H9 (cell line): ENCODE measurements around the gene TGFBR2. TPM values are rescaled to one million over a fixed set of nuclear protein-coding genes. Genes with fewer than 3 reads are reported as not detected.

Source experiments
- DNase-seq: peaks from one replicate; pipeline ENCODE4 v3.0.0-alpha.2; 2017
- H2AFZ ChIP-seq: one replicate; pipeline ENCODE4 v1.6.1; 2013; ENCODE audit warnings: mild to moderate bottlenecking, low read length, control low read depth, moderate library complexity
- H2AK5ac ChIP-seq: 2 replicates; pipeline ENCODE4 v1.6.1; 2013; ENCODE audit warnings: low read length, control low read depth, mixed read lengths; ENCODE audit not compliant: insufficient read length
- H2BK120ac ChIP-seq: one replicate; pipeline ENCODE4 v1.6.1; 2013; ENCODE audit warnings: low read depth, mild to moderate bottlenecking, low read length, control low read depth, inconsistent platforms; ENCODE audit not compliant: poor library complexity, severe bottlenecking
- H2BK12ac ChIP-seq: 2 replicates; pipeline ENCODE4 v1.6.1; 2013; ENCODE audit warnings: low read length, control low read depth, mixed read lengths, low read depth; ENCODE audit not compliant: insufficient read length
- H2BK15ac ChIP-seq: 2 replicates; pipeline ENCODE4 v1.6.1; 2013; ENCODE audit warnings: low read depth, low read length, control low read depth
- H2BK20ac ChIP-seq: one replicate; pipeline ENCODE4 v1.6.1; 2013; ENCODE audit warnings: low read depth, mild to moderate bottlenecking, low read length, control low read depth, inconsistent platforms; ENCODE audit not compliant: poor library complexity, severe bottlenecking
- H2BK5ac ChIP-seq: 2 replicates; pipeline ENCODE4 v1.6.1; 2013; ENCODE audit warnings: low read length, control low read depth, mixed read lengths; ENCODE audit not compliant: insufficient read length
- H3K14ac ChIP-seq: 2 replicates; pipeline ENCODE4 v1.6.1; 2013; ENCODE audit warnings: low read length, control low read depth; ENCODE audit not compliant: insufficient read depth
- H3K18ac ChIP-seq: 2 replicates; pipeline ENCODE4 v1.6.1; 2013; ENCODE audit warnings: low read depth, mild to moderate bottlenecking, mixed read lengths, low read length, control low read depth; ENCODE audit not compliant: insufficient read length
- H3K23ac ChIP-seq: 2 replicates; pipeline ENCODE4 v1.6.1; 2013; ENCODE audit warnings: low read length, control low read depth, mixed read lengths, low read depth; ENCODE audit not compliant: insufficient read length
- H3K23me2 ChIP-seq: 2 replicates; pipeline ENCODE4 v1.6.1; 2013; ENCODE audit warnings: low read depth, mild to moderate bottlenecking, mixed read lengths, low read length, control low read depth; ENCODE audit not compliant: insufficient read length, poor library complexity, severe bottlenecking
- H3K27ac ChIP-seq: 2 replicates; pipeline ENCODE4 v1.5.1; 2013; ENCODE audit warnings: low read length, control low read depth, mixed read lengths, low read depth; ENCODE audit not compliant: insufficient read length
- H3K27me3 ChIP-seq: 2 replicates; pipeline ENCODE4 v1.6.1; 2013; ENCODE audit warnings: low read length, control low read depth, inconsistent platforms; ENCODE audit not compliant: insufficient read depth
- H3K4ac ChIP-seq: 2 replicates; pipeline ENCODE4 v1.6.1; 2013; ENCODE audit warnings: low read depth, mild to moderate bottlenecking, control low read depth, inconsistent platforms, low read length, moderate library complexity
- H3K4me1 ChIP-seq: 2 replicates; pipeline ENCODE4 v1.6.1; 2013; ENCODE audit warnings: low read length, control low read depth, inconsistent platforms; ENCODE audit not compliant: insufficient read depth
- H3K4me2 ChIP-seq: 2 replicates; pipeline ENCODE4 v1.6.1; 2013; ENCODE audit warnings: low read length, control low read depth, mixed read lengths; ENCODE audit not compliant: insufficient read length, insufficient read depth
- H3K56ac ChIP-seq: 2 replicates; pipeline ENCODE4 v1.6.1; 2013; ENCODE audit warnings: low read depth, mild to moderate bottlenecking, mixed read lengths, low read length, control low read depth; ENCODE audit not compliant: insufficient read length
- H3K79me1 ChIP-seq: 2 replicates; pipeline ENCODE4 v1.6.1; 2013; ENCODE audit warnings: low read depth, mild to moderate bottlenecking, moderate library complexity, low read length, control low read depth, inconsistent platforms; ENCODE audit not compliant: insufficient read depth, poor library complexity, severe bottlenecking
- H3K79me2 ChIP-seq: 2 replicates; pipeline ENCODE4 v1.6.1; 2013; ENCODE audit warnings: low read length, control low read depth, inconsistent platforms; ENCODE audit not compliant: insufficient read depth
- H3K9ac ChIP-seq: 2 replicates; pipeline ENCODE4 v1.6.1; 2013; ENCODE audit warnings: low read length, control low read depth, mixed read lengths; ENCODE audit not compliant: insufficient read length; ENCODE audit errors: extremely low read depth
- H3K9me3 ChIP-seq: one replicate; pipeline ENCODE4 v1.6.1; 2013; ENCODE audit warnings: low read depth, low read length, inconsistent platforms; ENCODE audit not compliant: control insufficient read depth
- H3T11ph ChIP-seq: one replicate; pipeline ENCODE4 v1.6.1; 2013; ENCODE audit warnings: mild to moderate bottlenecking, low read length, control low read depth, inconsistent platforms
- H4K20me1 ChIP-seq: one replicate; pipeline ENCODE4 v1.6.1; 2013; ENCODE audit not compliant: control insufficient read depth, insufficient read length, insufficient read depth
- H4K5ac ChIP-seq: 2 replicates; pipeline ENCODE4 v1.6.1; 2013; ENCODE audit warnings: low read depth, mild to moderate bottlenecking, mixed read lengths, low read length, control low read depth; ENCODE audit not compliant: insufficient read length
- H4K8ac ChIP-seq: replicated peaks from 2 replicates; pipeline ENCODE4 v1.6.1; 2013; ENCODE audit warnings: low read length, control low read depth, mixed read lengths, low read depth; ENCODE audit not compliant: insufficient read length
- H4K91ac ChIP-seq: 2 replicates; pipeline ENCODE4 v1.6.1; 2013; ENCODE audit warnings: low read depth, mild to moderate bottlenecking, moderate library complexity, mixed read lengths, low read length, control low read depth; ENCODE audit not compliant: insufficient read length
- H3K27ac Mint-ChIP-seq, 3 experiments: 2 replicates in 2 of 3; 3 replicates in 1 of 3; pipeline ENCODE4 v1.8.0; 2020 to 2021; ENCODE audit warnings: mixed read lengths in 3 of 3, mild to moderate bottlenecking in 1 of 3, moderate library complexity in 1 of 3
- H3K27me3 Mint-ChIP-seq: 2 replicates; pipeline ENCODE4 v1.8.0; 2021; ENCODE audit warnings: low read depth, mild to moderate bottlenecking, moderate library complexity, mixed read lengths
- H3K36me3 Mint-ChIP-seq, 3 experiments: 2 replicates in 2 of 3; 3 replicates in 1 of 3; pipeline ENCODE4 v1.8.0; 2020 to 2021; ENCODE audit warnings: low read depth in 3 of 3, mixed read lengths in 3 of 3; ENCODE audit not compliant: insufficient read depth in 1 of 3
- H3K4me1 Mint-ChIP-seq, 2 experiments: 2 replicates each; pipeline ENCODE4 v1.8.0; 2020; ENCODE audit warnings: mixed read lengths in 2 of 2
- H3K4me3 Mint-ChIP-seq, 2 experiments: 2 replicates in 1 of 2; 3 replicates in 1 of 2; pipeline ENCODE4 v1.8.0; 2020 to 2021; ENCODE audit warnings: mild to moderate bottlenecking in 2 of 2, mixed read lengths in 2 of 2, moderate library complexity in 1 of 2
- H3K9me3 Mint-ChIP-seq, 2 experiments: 2 replicates in 1 of 2; 3 replicates in 1 of 2; pipeline ENCODE4 v1.8.0; 2020; ENCODE audit warnings: mild to moderate bottlenecking in 2 of 2, mixed read lengths in 2 of 2, moderate library complexity in 1 of 2
- CTCF ChIP-seq: fragments of 200-600 bp; sonication (generic); conservative IDR thresholded peaks from 3 replicates; pipeline ENCODE4 v1.8.0; 2021; ENCODE audit warnings: antibody characterized with exemption, mild to moderate bottlenecking
- WGBS: extraction: QIAGEN DNeasy Blood & Tissue Kit; methylation state at CpG from one replicate; pipeline ENCODE4 v1.1.7; 2013; ENCODE audit warnings: missing lambda C conversion rate, low lambda C conversion rate, mixed read lengths; ENCODE audit not compliant: insufficient read length; ENCODE audit errors: extremely low coverage; 5-methylcytosine and 5-hydroxymethylcytosine counted together
- total RNA-seq: library from RNA; stranded (reverse); gene quantifications from 2 replicates; pipeline ENCODE4 v1.2.1, GENCODE V29; 2021

The TGFBR2 gene
- total RNA-seq, 1 experiment from 2014 or later, result 10.6 TPM

DNA sequence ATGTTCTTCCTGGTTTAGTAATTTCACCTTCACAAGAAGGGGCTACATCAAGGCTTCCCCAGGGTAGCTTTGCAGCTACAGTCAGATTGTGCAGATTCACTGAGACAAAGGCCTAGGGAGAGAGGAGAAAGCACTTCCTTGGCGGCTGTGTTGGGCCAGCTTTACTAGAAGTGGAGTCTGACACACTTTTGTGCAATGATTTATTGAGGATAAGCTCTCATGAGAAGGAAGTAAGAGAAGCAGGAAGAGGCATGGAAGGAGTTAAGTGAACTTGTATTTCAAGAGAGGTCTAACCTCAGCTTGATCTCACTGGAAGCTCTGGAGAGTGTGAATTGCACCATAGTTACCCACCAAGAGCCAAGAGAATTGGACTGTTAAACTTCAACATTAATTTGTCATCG lies 78.9 kb downstream of the TGFBR2 start:
- no peak overlapping the region for H4K5ac ChIP-seq
- no peak overlapping the region for H3K9ac ChIP-seq
- H3K27ac ChIP-seq, result no peak overlapping the region
- H3K9me3 ChIP-seq, result no peaks in the 10 kb centered on the region
- no peak overlapping the region for H4K91ac ChIP-seq
- peaks cover 26 to 27% of the 10 kb centered on the region in 2 experiments for H3K4me1 Mint-ChIP-seq
- DNase-seq, result no peak
- no peaks in the 10 kb centered on the region for H3K23me2 ChIP-seq
- no CpG with 5 or more reads among the region's 2 CpGs for WGBS
- H3K27me3 Mint-ChIP-seq, result no peaks in the 10 kb centered on the region
- H3K4ac ChIP-seq, result no peak overlapping the region
- no peak overlapping the region for H3K23ac ChIP-seq
- no peak overlapping the region for H3T11ph ChIP-seq
- H3K9me3 Mint-ChIP-seq, result no peaks in the 10 kb centered on the region
- no peak overlapping the region for H3K56ac ChIP-seq
- H4K20me1 ChIP-seq, result no peaks in the 10 kb centered on the region
- no peak overlapping the region for H2BK12ac ChIP-seq
- H3K27ac Mint-ChIP-seq, result peak overlapping the region in 2 of 3 experiments; percentile 30 to 83; a peak in 1 of 7 replicates
- H2BK5ac ChIP-seq, result no peak overlapping the region
- H3K4me2 ChIP-seq, result no peak overlapping the region
- H2BK120ac ChIP-seq, result no peak overlapping the region
- no peak for TF ChIP-seq CTCF
- no peak overlapping the region for H3K4me3 Mint-ChIP-seq
- H3K27me3 ChIP-seq, result no peaks in the 10 kb centered on the region
- H2BK15ac ChIP-seq, result no peak overlapping the region
- H2AK5ac ChIP-seq, result no peak overlapping the region
- no peak overlapping the region for H3K18ac ChIP-seq
- no peaks in the 10 kb centered on the region for H3K79me1 ChIP-seq
- H3K4me1 ChIP-seq, result no peaks in the 10 kb centered on the region
- no peaks in the 10 kb centered on the region for H3K79me2 ChIP-seq
- no peak overlapping the region for H2AFZ ChIP-seq
- H2BK20ac ChIP-seq, result no peak overlapping the region
- peaks cover 26 to 44% (median 26%) of the 10 kb centered on the region in 3 experiments for H3K36me3 Mint-ChIP-seq
- no peak overlapping the region for H3K14ac ChIP-seq
- H4K8ac ChIP-seq, result no peak overlapping the region
